Sigmoid colon (tissue), 7 donors: Measurements from ENCODE around the gene URB1. TPM values are rescaled to one million over a fixed set of nuclear protein-coding genes. Genes with fewer than 3 reads are reported as not detected.
A peak's percentile ranks its signal among the peaks of the same experiment; 100 is the strongest.

Experiments
- DNase-seq: peaks from one replicate; pipeline ENCODE4 v3.0.0-alpha.2; 2019
- H3K27ac ChIP-seq, 4 donors: fragments of 200-600 bp; sonication (generic); one replicate each; pipeline ENCODE4 v1.5.1; 2016 to 2019; ENCODE audit warnings: mild to moderate bottlenecking in 1 of 4
- H3K27me3 ChIP-seq, 3 donors: fragments of 200-600 bp; sonication (generic); one replicate each; pipeline ENCODE4 v1.5.1; 2019; ENCODE audit warnings: mild to moderate bottlenecking in 1 of 3
- H3K36me3 ChIP-seq, 4 donors: fragments of 200-600 bp; sonication (generic); one replicate each; pipeline ENCODE4 v1.5.1; 2016 to 2019
- H3K4me1 ChIP-seq, 4 donors: fragments of 200-600 bp; sonication (generic); one replicate each; pipeline ENCODE4 v1.5.1; 2017 to 2019
- H3K4me3 ChIP-seq, 4 donors: fragments of 200-600 bp; sonication (generic); one replicate each; pipeline ENCODE4 v1.5.1; 2017 to 2019; ENCODE audit warnings: mild to moderate bottlenecking in 2 of 4, moderate library complexity in 1 of 4
- H3K9me3 ChIP-seq, 4 donors: fragments of 200-600 bp in 3 of 4; sonication (generic) in 3 of 4; one replicate each; pipeline versions ENCODE4 v1.5.1 to v1.6.1; 2013 to 2019
- CTCF ChIP-seq, 4 experiments: fragments of 450-650 bp in 3 of 4; fragments of 200-600 bp in 1 of 4; IDR thresholded peaks; one replicate each; pipeline ENCODE4 v1.5.1; 2016 to 2019; ENCODE audit warnings: antibody characterized with exemption in 4 of 4, mild to moderate bottlenecking in 3 of 4, moderate library complexity in 2 of 4
- EP300 ChIP-seq, 4 donors: sonication (generic); formaldehyde crosslinking; IDR thresholded peaks; one replicate each; pipeline ENCODE4 v1.6.1; 2017; ENCODE audit warnings: antibody characterized with exemption in 4 of 4
- POLR2A ChIP-seq, 2 donors: fragments of 450-650 bp; IDR thresholded peaks; one replicate each; pipeline ENCODE4 v1.6.1; 2016; ENCODE audit warnings: antibody characterized with exemption in 2 of 2, mild to moderate bottlenecking in 2 of 2, moderate library complexity in 2 of 2
- POLR2AphosphoS5 ChIP-seq, 4 donors: sonication (generic); formaldehyde crosslinking; IDR thresholded peaks; one replicate each; pipeline ENCODE4 v1.6.1; 2017; ENCODE audit warnings: antibody characterized with exemption in 4 of 4
- WGBS, 2 donors: extraction: QIAGEN DNeasy Blood & Tissue Kit; methylation state at CpG; one replicate each; pipeline ENCODE4 v1.1.7; 2013; 5-methylcytosine and 5-hydroxymethylcytosine counted together
- intact Hi-C: fragments of 100-400 bp; cut with DNase I; formaldehyde crosslinking; loops from one replicate; pipeline ENCODE4 v1.15.1; 2023
- polyA plus RNA-seq, 3 donors: library from polyadenylated mRNA; stranded (reverse); fragments of 200-250 nt; gene quantifications; one replicate each; pipeline ENCODE4 v1.2.3, GENCODE V29; 2013
- total RNA-seq, 4 donors: library from RNA; depleted of rRNA; stranded (reverse); fragments of >200 nt; gene quantifications; one replicate each; pipeline ENCODE4 v1.1.0, GENCODE V29; 2016
- donor health status: healthy with polysubstance abuse.
- donor health status: Bipolar disorder and iron deficiency.
- donor health status: healthy.

URB1 gene
- total and polyA plus RNA-seq, 7 donors, result 0.60 to 16.7 (median 7.5) TPM

- Histone ChIP-seq H3K9me3 (no peaks in the 10 kb centered on the region), H3K27ac (peak overlapping the region; percentile 95 to 98 (median 96)), H3K27me3 (no peaks in the 10 kb centered on the region), H3K4me1 (peaks cover 0 to 40% (median 26%) of the 10 kb centered on the region in 4 donors), H3K36me3 (peaks cover 0 to 7% (median 2%) of the 10 kb centered on the region in 4 donors), H3K4me3 (peak overlapping the region in 1 of 4 donors; percentile 78)
- TF ChIP-seq CTCF (IDR thresholded peaks at IDR 0.05), result peak in 2 of 4 experiments; percentile 15 to 23
- TF ChIP-seq POLR2A (IDR thresholded peaks at IDR 0.05), result no peak
- TF ChIP-seq POLR2AphosphoS5 (IDR thresholded peaks at IDR 0.05), result peak in 1 of 4 donors; percentile 20
- TF ChIP-seq EP300 (IDR thresholded peaks at IDR 0.05), result no peak
- WGBS, 2 donors, result 72 to 79% methylated on average over 8 of the region's 8 CpGs
- intact Hi-C loops, result loop anchor here (1.0 to 10.0 kb wide), 4 partner anchors 43 to 358 kb away; partner anchors contain the start of genes CFAP298 and PAXBP1
- DNase-seq, result no peak
Measured at GRCh38 chr21:32414579-32415358, 22.0 kb upstream of the URB1 start.

GRCh38 chr21:32413697-32414578 lies 21.1 kb upstream of the URB1 start:
- peak; percentile 81 for DNase-seq
- Histone ChIP-seq H3K36me3 (peaks cover 0 to 7% (median 2%) of the 10 kb centered on the region in 4 donors), H3K9me3 (no peaks in the 10 kb centered on the region), H3K4me1 (peaks cover 0 to 40% (median 26%) of the 10 kb centered on the region in 4 donors), H3K4me3 (peak overlapping the region; percentile 70 to 83 (median 80)), H3K27me3 (no peaks in the 10 kb centered on the region), H3K27ac (peak overlapping the region; percentile 95 to 98 (median 96))
- 21 to 66% methylated on average over 7 of the region's 7 CpGs for WGBS, 2 donors
- peak in 2 of 4 donors; percentile 3 to 24 for TF ChIP-seq POLR2AphosphoS5 (IDR thresholded peaks at IDR 0.05)
- TF ChIP-seq CTCF (IDR thresholded peaks at IDR 0.05), result no peak
- intact Hi-C loops, result loop anchor here (1.0 to 10.0 kb wide), 5 partner anchors 43 to 358 kb away; partner anchors contain the start of genes CFAP298 and PAXBP1

- Histone ChIP-seq H3K4me3 (peak overlapping the region; percentile 70 to 83 (median 80)), H3K9me3 (no peaks in the 10 kb centered on the region), H3K27ac (peak overlapping the region; percentile 95 to 98 (median 96)), H3K27me3 (no peaks in the 10 kb centered on the region), H3K36me3 (peaks cover 0 to 4% (median 0%) of the 10 kb centered on the region in 4 donors), H3K4me1 (peaks cover 0 to 40% (median 26%) of the 10 kb centered on the region in 4 donors)
- TF ChIP-seq EP300 (IDR thresholded peaks at IDR 0.05) (no peak), POLR2AphosphoS5 (IDR thresholded peaks at IDR 0.05) (peak; percentile 23 to 67 (median 39)), POLR2A (IDR thresholded peaks at IDR 0.05) (peak in 1 of 2 donors; percentile 35), CTCF (IDR thresholded peaks at IDR 0.05) (no peak)
- 5 to 20% methylated on average over 32 of the region's 32 CpGs for WGBS, 2 donors
- intact Hi-C loops, result loop anchor here (2.0 to 10.0 kb wide), 4 partner anchors 44 to 359 kb away; partner anchors contain the start of gene PAXBP1
- DNase-seq, result peak; percentile 81
Measured at GRCh38 chr21:32413015-32413504, 20.2 kb upstream of the URB1 start.

- DNase-seq, result peak; percentile 88
- Histone ChIP-seq H3K36me3 (no peaks in the 10 kb centered on the region), H3K4me1 (peaks cover 0 to 40% (median 26%) of the 10 kb centered on the region in 4 donors), H3K27ac (peak within 1 kb of the TSS; percentile 95 to 98 (median 96)), H3K4me3 (peak within 1 kb of the TSS; percentile 70 to 83 (median 80)), H3K27me3 (no peaks in the 10 kb centered on the region), H3K9me3 (no peaks in the 10 kb centered on the region)
- TF ChIP-seq CTCF (IDR thresholded peaks at IDR 0.05) (no peak), POLR2AphosphoS5 (IDR thresholded peaks at IDR 0.05) (peak; percentile 9 to 60 (median 42)), EP300 (IDR thresholded peaks at IDR 0.05) (peak in 1 of 4 donors; percentile 75)
- intact Hi-C loops, result loop anchor here (2.0 to 10.0 kb wide), 4 partner anchors 45 to 360 kb away; partner anchors contain the start of gene PAXBP1
- WGBS, 2 donors, result 0 to 1% methylated on average over 104 of the region's 104 CpGs
Measured at GRCh38 chr21:32412162-32413014, 19.6 kb upstream of the URB1 start, which contains the start of gene EVA1C. Gene EVA1C (plus strand): TSS chr21:32412706. CDS start chr21:32412854, 148 bp downstream.
